Kidney epithelial cell (primary cell): ENCODE data around the gene SLC4A5. TPM values are rescaled to one million over a fixed set of nuclear protein-coding genes. Genes with fewer than 3 reads are reported as not detected.

Source experiments
- DNase-seq: peaks from one replicate; pipeline ENCODE4 v3.0.0-alpha.2; 2010; ENCODE audit warnings: low read depth
- H3K27me3 ChIP-seq: 2 replicates; pipeline ENCODE4 v1.6.0; 2011; ENCODE audit warnings: low read length; ENCODE audit not compliant: control insufficient read depth, insufficient read depth
- H3K36me3 ChIP-seq: 2 replicates; pipeline ENCODE4 v1.5.1; 2011; ENCODE audit warnings: low read length; ENCODE audit not compliant: control insufficient read depth, insufficient read depth
- H3K4me3 ChIP-seq: 2 replicates; pipeline ENCODE4 v1.5.1; 2011; ENCODE audit warnings: low read depth, mild to moderate bottlenecking, control low read depth, low read length
- total RNA-seq: library from RNA; depleted of rRNA; stranded (reverse); fragments of >200 nt; gene quantifications from 2 replicates; pipeline ENCODE4 v1.2.3, GENCODE V29; 2015
- TF ChIP-seq, protein P1 (sequence below): IDR thresholded peaks from 2 replicates; pipeline ENCODE4 v1.5.1; 2011; ENCODE audit warnings: mild to moderate bottlenecking, moderate library complexity, low read length, control low read depth, inconsistent platforms; ENCODE audit not compliant: insufficient read depth, poor library complexity, severe bottlenecking

The SLC4A5 gene
- total RNA-seq, 1 donor from 2014 or later, result 1.8 TPM

- DNase-seq, result no peak
- TF ChIP-seq, protein P1, sequence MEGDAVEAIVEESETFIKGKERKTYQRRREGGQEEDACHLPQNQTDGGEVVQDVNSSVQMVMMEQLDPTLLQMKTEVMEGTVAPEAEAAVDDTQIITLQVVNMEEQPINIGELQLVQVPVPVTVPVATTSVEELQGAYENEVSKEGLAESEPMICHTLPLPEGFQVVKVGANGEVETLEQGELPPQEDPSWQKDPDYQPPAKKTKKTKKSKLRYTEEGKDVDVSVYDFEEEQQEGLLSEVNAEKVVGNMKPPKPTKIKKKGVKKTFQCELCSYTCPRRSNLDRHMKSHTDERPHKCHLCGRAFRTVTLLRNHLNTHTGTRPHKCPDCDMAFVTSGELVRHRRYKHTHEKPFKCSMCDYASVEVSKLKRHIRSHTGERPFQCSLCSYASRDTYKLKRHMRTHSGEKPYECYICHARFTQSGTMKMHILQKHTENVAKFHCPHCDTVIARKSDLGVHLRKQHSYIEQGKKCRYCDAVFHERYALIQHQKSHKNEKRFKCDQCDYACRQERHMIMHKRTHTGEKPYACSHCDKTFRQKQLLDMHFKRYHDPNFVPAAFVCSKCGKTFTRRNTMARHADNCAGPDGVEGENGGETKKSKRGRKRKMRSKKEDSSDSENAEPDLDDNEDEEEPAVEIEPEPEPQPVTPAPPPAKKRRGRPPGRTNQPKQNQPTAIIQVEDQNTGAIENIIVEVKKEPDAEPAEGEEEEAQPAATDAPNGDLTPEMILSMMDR, result no peak
- H3K36me3 ChIP-seq, result no peaks in the 10 kb centered on the region
- H3K27me3 ChIP-seq, result no peaks in the 10 kb centered on the region
- no peak overlapping the region for H3K4me3 ChIP-seq
Measured at GRCh38 chr2:74297391-74297790, 45.8 kb downstream of the SLC4A5 start.

GRCh38 chr2:74293191-74293991 lies 49.8 kb downstream of the SLC4A5 start:
- Histone ChIP-seq H3K36me3 (no peaks in the 10 kb centered on the region), H3K4me3 (no peak overlapping the region), H3K27me3 (no peaks in the 10 kb centered on the region)
- TF ChIP-seq, protein P1, result no peak
- DNase-seq, result no peak

DNA sequence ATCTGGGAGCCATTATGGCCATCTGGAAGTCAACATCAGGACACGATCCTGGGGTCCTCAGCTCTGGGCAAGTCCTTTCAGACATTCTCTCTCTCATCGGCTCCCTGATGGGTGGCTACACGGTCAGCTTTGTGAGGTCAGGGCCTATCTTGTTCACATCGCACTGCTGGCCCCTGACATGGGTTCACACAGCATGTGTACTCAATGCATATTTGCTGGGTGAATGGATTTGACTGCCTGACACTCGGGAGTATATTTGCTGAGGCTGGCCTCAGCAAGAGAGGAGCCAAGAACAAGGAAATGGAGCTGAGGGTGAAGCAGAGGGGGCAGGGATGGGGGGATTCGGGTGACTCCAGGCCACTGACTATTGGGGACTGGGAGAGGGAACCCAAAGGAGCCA lies 50.5 kb downstream of the SLC4A5 start:
- TF ChIP-seq, protein P1, result no peak
- H3K36me3 ChIP-seq, result no peaks in the 10 kb centered on the region
- H3K4me3 ChIP-seq, result no peak overlapping the region
- no peaks in the 10 kb centered on the region for H3K27me3 ChIP-seq
- no peak for DNase-seq

DNA sequence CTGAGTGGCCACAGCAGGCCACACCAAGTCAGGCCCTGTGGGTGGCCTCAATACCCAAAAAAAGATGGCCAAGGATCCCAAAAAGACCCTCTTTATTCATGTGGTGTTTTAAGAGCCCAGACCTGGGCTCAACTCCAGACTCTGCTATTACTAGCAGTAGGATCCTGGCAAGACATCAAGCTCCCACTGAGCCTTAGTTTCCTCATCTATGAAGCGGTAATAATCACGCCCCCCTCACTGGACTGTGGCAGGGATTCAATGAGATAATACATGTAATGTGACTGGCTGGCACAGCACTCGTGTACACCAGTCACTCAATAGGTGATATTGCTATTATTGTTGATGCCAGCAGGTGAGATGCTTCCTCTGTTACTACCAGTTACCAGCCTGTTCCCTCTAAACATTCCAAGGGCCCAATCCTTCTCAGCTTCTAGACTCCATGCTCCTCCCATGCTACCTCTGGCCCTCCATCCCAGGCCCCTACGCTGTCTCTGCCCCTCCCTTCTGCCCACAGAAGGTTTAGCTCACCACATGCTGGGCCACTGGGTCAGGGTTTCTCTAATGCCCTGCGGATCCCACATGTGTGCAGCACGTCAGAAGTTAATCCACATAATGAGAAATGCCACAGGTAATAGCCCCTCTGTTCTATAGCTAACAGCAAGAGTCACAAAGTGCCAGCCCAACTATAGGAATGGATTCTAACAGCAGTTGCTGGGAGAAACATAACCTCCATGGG lies 51.2 kb downstream of the SLC4A5 start:
- Histone ChIP-seq H3K27me3 (no peaks in the 10 kb centered on the region), H3K4me3 (no peak overlapping the region), H3K36me3 (no peaks in the 10 kb centered on the region)
- TF ChIP-seq, protein P1, result no peak
- no peak for DNase-seq

- H3K36me3 ChIP-seq, result no peaks in the 10 kb centered on the region
- no peak overlapping the region for H3K4me3 ChIP-seq
- no peak for DNase-seq
- TF ChIP-seq, protein P1, result no peak
- no peaks in the 10 kb centered on the region for H3K27me3 ChIP-seq
Measured at GRCh38 chr2:74291218-74291544, 52.0 kb downstream of the SLC4A5 start.
